ENCODE data around the gene DNAJA3.

DNAJA3 gene

GRCh38 chr16:4475880-4476788 is 50.5 kb downstream of the DNAJA3 start, which contains the start of gene HMOX2:
TSS of gene HMOX2 (plus strand) at chr16:4476398. CDS start at chr16:4505525, 29,127 bp downstream.
- DNase-seq (ENCODE audit: low read depth): peak; percentile 74

- no peak for DNase-seq (ENCODE audit: low read depth)
Observed at GRCh38 chr16:4477966-4478365, 52.3 kb downstream of the DNAJA3 start.

GRCh38 chr16:4481526-4481925 is 55.9 kb downstream of the DNAJA3 start:
- no peak for DNase-seq (ENCODE audit: low read depth)

- DNase-seq (ENCODE audit: low read depth): no peak
Observed at GRCh38 chr16:4481963-4482362, 56.3 kb downstream of the DNAJA3 start.

GRCh38 chr16:4486126-4486893 is 60.6 kb downstream of the DNAJA3 start:
- DNase-seq (ENCODE audit: low read depth): no peak

- DNase-seq (ENCODE audit: low read depth): no peak
Observed at GRCh38 chr16:4487955-4488498, 62.4 kb downstream of the DNAJA3 start.

- no peak for DNase-seq (ENCODE audit: low read depth)
Observed at GRCh38 chr16:4488499-4488967, 62.9 kb downstream of the DNAJA3 start.

- DNase-seq (ENCODE audit: low read depth): peak; percentile 82
Observed at GRCh38 chr16:4489030-4489429, 63.4 kb downstream of the DNAJA3 start.

GRCh38 chr16:4491898-4492297 is 66.2 kb downstream of the DNAJA3 start:
- DNase-seq (ENCODE audit: low read depth): no peak

- DNase-seq (ENCODE audit: low read depth): peak; percentile 76
Observed at GRCh38 chr16:4494746-4495490, 69.2 kb downstream of the DNAJA3 start.

GRCh38 chr16:4495766-4496165 is 70.1 kb downstream of the DNAJA3 start:
- DNase-seq (ENCODE audit: low read depth): no peak

- peak; percentile 48 for DNase-seq (ENCODE audit: low read depth)
Observed at GRCh38 chr16:4496305-4496704, 70.6 kb downstream of the DNAJA3 start.

GRCh38 chr16:4498546-4499195 is 73.0 kb downstream of the DNAJA3 start:
- DNase-seq (ENCODE audit: low read depth): no peak

- no peak for DNase-seq (ENCODE audit: low read depth)
Observed at GRCh38 chr16:4499196-4499555, 73.5 kb downstream of the DNAJA3 start.

- peak; percentile 56 for DNase-seq (ENCODE audit: low read depth)
Observed at GRCh38 chr16:4500272-4500671, 74.6 kb downstream of the DNAJA3 start.

GRCh38 chr16:4501071-4501478 is 75.4 kb downstream of the DNAJA3 start:
- no peak for DNase-seq (ENCODE audit: low read depth)

GRCh38 chr16:4505356-4506147 is 79.9 kb downstream of the DNAJA3 start:
- no peak for DNase-seq (ENCODE audit: low read depth)

Measured in HS-27A (cell line).